ENCODE measurements around the gene AP1M2.
A peak's percentile ranks its signal among the peaks of the same experiment; 100 is the strongest.

Gene AP1M2

GRCh38 chr19:10602330-10603083 lies 15.4 kb upstream of the AP1M2 start:
- TF ChIP-seq ARNTL (CRISPR knock-in tag; IDR thresholded peaks at IDR 0.05; ENCODE audit: borderline replicate concordance, low read depth): no peak
- no peak for TF ChIP-seq ZFP30 (CRISPR knock-in tag; IDR thresholded peaks at IDR 0.05)
- TF ChIP-seq RARB (CRISPR knock-in tag; IDR thresholded peaks at IDR 0.05): no peak
- TF ChIP-seq ZNF70 (CRISPR knock-in tag; IDR thresholded peaks at IDR 0.05): no peak
- TF ChIP-seq PATZ1 (CRISPR knock-in tag; IDR thresholded peaks at IDR 0.05; ENCODE audit: borderline replicate concordance): no peak
- ATAC-seq: peak; percentile 96

- TF ChIP-seq ZNF565 (CRISPR knock-in tag; conservative IDR thresholded peaks at IDR 0.05; ENCODE audit: low read depth): no peak
- TF ChIP-seq ZNF8 (CRISPR knock-in tag; IDR thresholded peaks at IDR 0.05): no peak
- no peak for TF ChIP-seq TCF4 (CRISPR knock-in tag; IDR thresholded peaks at IDR 0.05; ENCODE audit: borderline replicate concordance)
- no peak for TF ChIP-seq PPARA (CRISPR knock-in tag; IDR thresholded peaks at IDR 0.05; ENCODE audit: borderline replicate concordance)
- no peak for TF ChIP-seq CSDC2 (CRISPR knock-in tag; IDR thresholded peaks at IDR 0.05)
- TF ChIP-seq SNAI2 (CRISPR knock-in tag; IDR thresholded peaks at IDR 0.05): no peak
- TF ChIP-seq TSHZ2 (CRISPR knock-in tag; IDR thresholded peaks at IDR 0.05): no peak
- TF ChIP-seq ISL1 (CRISPR knock-in tag; IDR thresholded peaks at IDR 0.05): no peak
- TF ChIP-seq TOX (CRISPR knock-in tag; IDR thresholded peaks at IDR 0.05; ENCODE audit: borderline replicate concordance): no peak
- no peak for TF ChIP-seq ESRRG (CRISPR knock-in tag; IDR thresholded peaks at IDR 0.05)
- no peak for TF ChIP-seq GLIS3 (CRISPR knock-in tag; IDR thresholded peaks at IDR 0.05)
- TF ChIP-seq RARB (CRISPR knock-in tag; IDR thresholded peaks at IDR 0.05): no peak
- ATAC-seq: no peak; the same call in 2 of the 3 replicates
Measured at GRCh38 chr19:10601999-10602329, 14.9 kb upstream of the AP1M2 start.

GRCh38 chr19:10600149-10600548 lies 13.0 kb upstream of the AP1M2 start:
- no peak for TF ChIP-seq ISL1 (CRISPR knock-in tag; IDR thresholded peaks at IDR 0.05)
- no peak for TF ChIP-seq BACH2 (CRISPR knock-in tag; IDR thresholded peaks at IDR 0.05; ENCODE audit: borderline replicate concordance)
- no peak for TF ChIP-seq PATZ1 (CRISPR knock-in tag; IDR thresholded peaks at IDR 0.05; ENCODE audit: borderline replicate concordance)
- no peak for TF ChIP-seq OSR1 (CRISPR knock-in tag; IDR thresholded peaks at IDR 0.05)
- no peak for TF ChIP-seq TSHZ2 (CRISPR knock-in tag; IDR thresholded peaks at IDR 0.05)
- TF ChIP-seq ZNF565 (CRISPR knock-in tag; conservative IDR thresholded peaks at IDR 0.05; ENCODE audit: low read depth): no peak
- no peak for TF ChIP-seq POU6F1 (CRISPR knock-in tag; IDR thresholded peaks at IDR 0.05; ENCODE audit: borderline replicate concordance, low read depth)
- no peak for TF ChIP-seq TOX (CRISPR knock-in tag; IDR thresholded peaks at IDR 0.05; ENCODE audit: borderline replicate concordance)
- no peak for TF ChIP-seq ZFP30 (CRISPR knock-in tag; IDR thresholded peaks at IDR 0.05)
- no peak for TF ChIP-seq SNAI2 (CRISPR knock-in tag; IDR thresholded peaks at IDR 0.05)
- TF ChIP-seq GLIS3 (CRISPR knock-in tag; IDR thresholded peaks at IDR 0.05): no peak
- ATAC-seq: no peak

All from SK-N-SH treated with all-trans-retinoic acid at 6 μM for 48 hours (cell line).